Kidney (tissue), 14 donors: ENCODE measurements around the gene RAPGEF6. TPM values are rescaled to one million over a fixed set of nuclear protein-coding genes. Genes with fewer than 3 reads are reported as not detected.
A peak's percentile ranks its signal among the peaks of the same experiment; 100 is the strongest.
"Not testable (repeated sequence)": the region's sequence is repeated elsewhere in the genome, so short reads cannot be mapped to it uniquely, and the experiment has no call there.

Source experiments
- DNase-seq, 5 donors: peaks; one replicate each; pipeline ENCODE4 v3.0.0-alpha.2; 2013 to 2020
- FAIRE-seq: peaks from 2 replicates; lab custom pipeline; 2012; peaks lifted over from hg19 to GRCh38; lab: Jason Lieb, UNC
- H3K27ac ChIP-seq, 2 donors: one replicate each; pipeline ENCODE4 v1.7.0; 2013; ENCODE audit warnings: low read depth in 2 of 2, low read length in 2 of 2, inconsistent platforms in 1 of 2
- H3K27me3 ChIP-seq: one replicate; pipeline ENCODE4 v1.7.1; 2013; ENCODE audit warnings: low read length, inconsistent platforms; ENCODE audit not compliant: control insufficient read depth, insufficient read depth
- H3K36me3 ChIP-seq, 3 donors: one replicate each; pipeline versions ENCODE4 v1.7.0 to v1.7.1; 2013; ENCODE audit warnings: low read length in 3 of 3, control low read depth in 1 of 3, inconsistent platforms in 1 of 3; ENCODE audit not compliant: insufficient read depth in 3 of 3, control insufficient read depth in 2 of 3
- H3K4me1 ChIP-seq, 3 donors: one replicate each; pipeline versions ENCODE4 v1.7.0 to v1.7.1; 2013; ENCODE audit warnings: low read length in 3 of 3, inconsistent platforms in 1 of 3, low read depth in 1 of 3; ENCODE audit not compliant: control insufficient read depth in 2 of 3, insufficient read depth in 2 of 3
- H3K4me3 ChIP-seq, 3 donors: one replicate each; pipeline versions ENCODE4 v1.7.0 to v1.8.1; 2013; ENCODE audit warnings: low read length in 3 of 3, control low read depth in 1 of 3, inconsistent platforms in 1 of 3
- H3K9ac ChIP-seq, 3 donors: one replicate each; pipeline versions ENCODE4 v1.7.0 to v1.7.1; 2013; ENCODE audit warnings: low read length in 3 of 3, control low read depth in 1 of 3, inconsistent platforms in 1 of 3
- H3K9me3 ChIP-seq, 3 donors: one replicate each; pipeline versions ENCODE4 v1.7.0 to v1.7.1; 2013; ENCODE audit warnings: low read length in 3 of 3, control low read depth in 1 of 3, inconsistent platforms in 1 of 3; ENCODE audit not compliant: control insufficient read depth in 2 of 3, insufficient read depth in 1 of 3
- intact Hi-C: fragments of 100-400 bp; cut with DNase I; formaldehyde crosslinking; loops from one replicate; pipeline ENCODE4 v1.11.1; 2022
- polyA plus RNA-seq: library from polyadenylated mRNA; stranded (reverse); fragments of 350-450 nt; fragmentation: Illumina TruSeq; extraction: RNeasy Lipid Tissue Mini Kit (QIAGEN cat#74804); gene quantifications from one replicate; pipeline ENCODE4 v1.2.3, GENCODE V29; 2014; ENCODE audit warnings: low read depth, low replicate concordance; ENCODE audit not compliant: insufficient read depth
- total RNA-seq: library from RNA; stranded (reverse); fragmentation: NEBNext Ultra II Directional; extraction: Animal tissue kit (Norgen Biotek cat#: 25700); gene quantifications from one replicate; pipeline ENCODE4 v1.2.1, GENCODE V29; 2021
- TF ChIP-seq, protein P1 (sequence below): IDR thresholded peaks from 3 replicates; pipeline ENCODE4 v1.5.1; 2012; ENCODE audit warnings: mild to moderate bottlenecking, moderate library complexity, borderline replicate concordance; ENCODE audit not compliant: insufficient read depth; ENCODE audit errors: extremely low read depth
- donor health status: control.
- donor health status: control.
- donor health status: control.
- donor health status: control.
- donor health status: control.
- donor health status: DM: yes; HTN: yes; CAD: no.
- donor health status: Normal renal cell carcinoma (clear cell type).

Gene RAPGEF6
- total and polyA plus RNA-seq, 2 donors from 2014 or later: 1.8 to 28.6 TPM

DNA sequence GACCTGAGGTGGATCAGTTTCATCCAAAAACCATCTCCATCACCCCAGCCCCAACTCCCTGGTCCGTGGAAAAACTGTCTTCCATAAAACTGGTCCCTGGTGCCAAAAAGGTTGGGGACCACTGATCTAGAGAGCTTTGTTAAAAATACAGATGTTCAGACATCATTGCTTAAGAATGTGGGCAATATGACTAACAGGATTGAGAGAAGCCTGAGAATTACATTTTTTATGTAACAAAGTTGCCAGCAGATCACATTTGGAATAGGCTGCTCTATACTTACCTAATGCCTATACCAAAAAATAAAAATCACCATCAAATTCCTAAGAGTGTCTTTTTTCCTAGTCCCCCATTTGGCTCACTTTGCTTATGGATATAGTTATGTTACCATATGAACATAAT lies 143.3 kb downstream of the RAPGEF6 start:
- Histone ChIP-seq H3K4me1 (no peaks in the 10 kb centered on the region), H3K27me3 (no peaks in the 10 kb centered on the region), H3K4me3 (no peak overlapping the region), H3K9me3 (no peaks in the 10 kb centered on the region), H3K36me3 (peaks cover 2 to 6% (median 3%) of the 10 kb centered on the region in 3 donors), H3K27ac (no peak overlapping the region), H3K9ac (no peak overlapping the region)
- TF ChIP-seq, protein P1, sequence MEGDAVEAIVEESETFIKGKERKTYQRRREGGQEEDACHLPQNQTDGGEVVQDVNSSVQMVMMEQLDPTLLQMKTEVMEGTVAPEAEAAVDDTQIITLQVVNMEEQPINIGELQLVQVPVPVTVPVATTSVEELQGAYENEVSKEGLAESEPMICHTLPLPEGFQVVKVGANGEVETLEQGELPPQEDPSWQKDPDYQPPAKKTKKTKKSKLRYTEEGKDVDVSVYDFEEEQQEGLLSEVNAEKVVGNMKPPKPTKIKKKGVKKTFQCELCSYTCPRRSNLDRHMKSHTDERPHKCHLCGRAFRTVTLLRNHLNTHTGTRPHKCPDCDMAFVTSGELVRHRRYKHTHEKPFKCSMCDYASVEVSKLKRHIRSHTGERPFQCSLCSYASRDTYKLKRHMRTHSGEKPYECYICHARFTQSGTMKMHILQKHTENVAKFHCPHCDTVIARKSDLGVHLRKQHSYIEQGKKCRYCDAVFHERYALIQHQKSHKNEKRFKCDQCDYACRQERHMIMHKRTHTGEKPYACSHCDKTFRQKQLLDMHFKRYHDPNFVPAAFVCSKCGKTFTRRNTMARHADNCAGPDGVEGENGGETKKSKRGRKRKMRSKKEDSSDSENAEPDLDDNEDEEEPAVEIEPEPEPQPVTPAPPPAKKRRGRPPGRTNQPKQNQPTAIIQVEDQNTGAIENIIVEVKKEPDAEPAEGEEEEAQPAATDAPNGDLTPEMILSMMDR: no peak
- intact Hi-C loops: no loop called here
- DNase-seq (no peak), FAIRE-seq (no peak)

DNA sequence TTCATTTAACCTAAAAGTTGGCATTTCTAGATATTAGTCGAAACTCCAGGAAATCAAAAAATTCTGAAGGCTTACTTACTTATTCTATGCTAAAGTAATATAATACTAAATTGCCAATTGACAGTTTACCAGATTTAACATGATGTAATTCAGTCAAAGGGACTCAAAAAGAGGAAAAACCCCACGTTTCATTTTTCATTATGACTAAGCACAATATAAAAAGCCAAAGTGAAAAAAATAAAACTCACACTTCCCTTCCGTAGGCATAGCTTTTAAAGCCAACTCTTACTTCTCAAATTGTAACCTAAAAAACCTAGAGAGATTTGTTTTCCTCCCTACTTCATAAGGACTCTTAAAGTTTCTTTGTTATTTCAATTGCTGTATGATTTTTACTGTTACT lies 146.6 kb downstream of the RAPGEF6 start:
- Histone ChIP-seq H3K4me1 (no peaks in the 10 kb centered on the region), H3K36me3 (peaks cover 0 to 6% (median 3%) of the 10 kb centered on the region in 3 donors), H3K9me3 (no peaks in the 10 kb centered on the region), H3K4me3 (no peak overlapping the region), H3K27ac (no peak overlapping the region), H3K27me3 (no peaks in the 10 kb centered on the region), H3K9ac (no peak overlapping the region)
- DNase-seq: no peak
- intact Hi-C loops: no loop called here
- TF ChIP-seq, protein P1: no peak
- FAIRE-seq: peak; percentile 70

DNA sequence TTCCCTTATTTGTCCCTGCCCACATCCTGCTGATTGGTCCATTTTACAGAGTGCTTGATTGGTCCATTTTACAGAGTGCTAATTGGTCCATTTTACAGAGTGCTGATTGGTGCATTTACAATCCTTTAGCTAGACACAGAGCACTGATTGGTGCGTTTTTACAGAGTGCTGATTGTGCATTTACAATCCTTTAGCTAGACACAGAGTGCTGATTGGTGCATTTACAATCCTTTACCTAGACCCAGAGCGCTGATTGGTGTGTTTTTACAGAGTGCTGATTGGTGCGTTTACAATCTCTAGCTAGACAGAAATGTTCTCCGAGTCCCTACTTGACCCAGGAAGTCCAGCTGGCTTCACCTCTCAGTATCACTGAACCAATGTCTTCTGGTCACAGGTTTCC lies 147.7 kb downstream of the RAPGEF6 start:
- H3K9ac ChIP-seq, FAIRE-seq, H3K4me3 ChIP-seq, H3K4me1 ChIP-seq, H3K27ac ChIP-seq, H3K27me3 ChIP-seq, H3K9me3 ChIP-seq, intact Hi-C loops, DNase-seq, H3K36me3 ChIP-seq: not testable (repeated sequence)

DNA sequence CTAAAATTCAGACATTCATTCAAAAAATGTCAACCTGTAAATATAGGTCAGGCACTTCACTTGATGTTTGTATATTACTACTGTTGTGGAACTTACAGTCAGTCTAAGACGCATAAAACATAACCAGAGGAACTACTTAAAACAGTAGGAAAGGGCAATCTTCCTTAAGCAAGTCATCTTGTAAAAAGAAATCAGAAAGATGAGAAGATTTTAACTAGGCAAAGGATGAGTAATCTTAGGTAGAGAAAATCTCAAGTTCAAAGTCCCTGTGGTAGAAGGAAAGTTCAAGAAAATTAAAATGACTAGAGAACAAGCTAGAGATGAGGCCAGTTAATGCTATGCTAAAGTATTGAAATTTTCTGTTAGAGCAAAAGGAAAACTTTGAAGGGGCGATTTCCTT lies 152.4 kb downstream of the RAPGEF6 start:
- peaks cover 0 to 6% (median 3%) of the 10 kb centered on the region in 3 donors for H3K36me3 ChIP-seq
- TF ChIP-seq, protein P1: no peak
- H3K27me3 ChIP-seq: no peaks in the 10 kb centered on the region
- H3K4me3 ChIP-seq: no peak overlapping the region
- H3K9ac ChIP-seq: no peak overlapping the region
- intact Hi-C loops: no loop called here
- FAIRE-seq: no peak
- no peaks in the 10 kb centered on the region for H3K4me1 ChIP-seq
- DNase-seq: no peak
- no peaks in the 10 kb centered on the region for H3K9me3 ChIP-seq
- H3K27ac ChIP-seq: no peak overlapping the region
